HPDE6-E6E7 (cell line): Measurements from ENCODE around the gene TGFBR2.

Source experiments
- DNase-seq: peaks from one replicate; pipeline ENCODE4 v3.0.0; 2011; ENCODE audit warnings: missing footprints; ENCODE audit errors: extremely low spot score

Gene TGFBR2

DNA sequence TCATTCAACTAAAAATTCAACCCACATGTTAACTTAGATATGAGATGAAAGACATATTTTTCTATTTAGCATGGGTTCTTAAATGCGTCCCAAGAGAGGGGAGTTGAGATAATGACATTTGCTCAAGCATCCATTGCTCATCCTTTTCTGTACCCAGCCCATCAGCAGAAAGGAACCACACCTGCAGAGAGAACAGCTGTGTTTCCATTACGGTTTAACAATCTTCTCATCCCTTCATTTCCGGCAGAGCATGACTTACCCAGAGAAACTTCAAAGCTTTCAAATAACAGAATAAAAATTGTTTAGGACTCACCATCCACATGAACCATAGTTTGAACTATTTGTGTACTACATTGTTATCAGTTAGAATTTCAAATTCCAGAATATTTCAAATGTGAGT is 113.1 kb downstream of the TGFBR2 start:
- DNase-seq = no peak

DNA sequence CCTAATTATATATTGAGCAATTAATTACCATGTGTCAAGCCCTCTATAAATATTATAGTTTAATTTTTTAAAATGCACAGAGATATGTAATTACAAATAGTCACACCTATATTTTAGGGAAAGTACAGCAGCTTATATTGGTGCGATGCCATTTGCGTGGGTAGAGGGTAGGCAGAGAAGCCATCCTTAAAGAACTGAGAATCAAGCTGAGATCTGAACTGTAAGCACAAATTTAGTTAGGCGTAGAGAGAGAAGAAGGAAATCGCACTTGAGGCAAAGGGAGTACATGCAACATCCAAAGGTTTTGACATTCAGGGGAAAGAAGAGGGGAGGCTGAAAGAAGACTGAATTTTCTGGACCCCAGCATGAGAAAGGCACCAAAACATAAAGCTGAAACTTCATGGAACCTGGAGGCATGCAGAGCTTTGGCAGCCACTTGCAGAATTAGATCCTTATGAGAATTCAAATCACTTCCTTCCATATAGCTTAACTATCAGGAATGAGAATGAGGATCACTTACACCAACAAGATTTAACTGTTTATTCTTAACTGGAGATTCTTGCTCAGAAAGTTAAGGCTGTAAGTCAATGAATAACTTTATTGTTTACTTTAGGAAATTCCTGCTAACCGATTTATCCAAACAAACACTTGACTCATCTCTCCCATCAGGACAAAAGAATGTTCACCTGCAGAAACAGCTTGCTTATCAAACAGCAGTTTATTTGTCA is 114.3 kb downstream of the TGFBR2 start:
- peak; percentile 42 for DNase-seq

DNA sequence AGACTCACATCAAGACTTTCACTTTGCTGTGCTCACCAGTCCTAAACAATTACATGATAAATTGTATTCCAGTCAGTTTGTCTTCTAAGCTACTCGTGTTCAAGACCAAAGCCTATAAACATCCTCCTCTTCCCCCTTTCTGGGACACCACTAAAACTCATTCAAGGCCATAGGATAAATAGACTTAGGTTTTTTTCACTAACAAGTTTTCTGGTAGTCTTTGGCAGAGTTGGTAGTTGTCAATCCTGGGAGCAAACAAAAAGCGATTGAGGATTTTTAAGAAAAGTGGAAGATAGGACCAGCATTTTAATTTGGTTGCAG is 114.9 kb downstream of the TGFBR2 start:
- no peak for DNase-seq

DNA sequence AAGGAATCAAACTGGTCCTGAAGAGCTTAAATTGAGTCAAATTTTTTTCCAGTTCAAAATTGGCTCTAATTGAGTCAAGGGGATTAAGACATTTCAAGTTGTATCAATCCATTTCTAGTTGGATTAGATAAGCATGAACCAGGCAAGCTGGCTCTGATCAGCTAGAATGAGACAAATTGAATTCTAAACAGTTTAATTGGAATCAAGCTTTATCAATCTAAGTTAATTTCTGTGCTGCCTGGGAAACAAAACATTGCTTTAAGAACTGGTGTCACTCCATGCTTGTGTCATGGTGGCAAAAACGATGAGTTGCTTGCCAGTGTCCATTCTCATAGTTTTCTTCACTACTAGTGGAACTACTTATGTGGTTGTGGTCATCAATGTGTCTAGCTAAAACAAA is 116.8 kb downstream of the TGFBR2 start:
- DNase-seq = no peak

DNA sequence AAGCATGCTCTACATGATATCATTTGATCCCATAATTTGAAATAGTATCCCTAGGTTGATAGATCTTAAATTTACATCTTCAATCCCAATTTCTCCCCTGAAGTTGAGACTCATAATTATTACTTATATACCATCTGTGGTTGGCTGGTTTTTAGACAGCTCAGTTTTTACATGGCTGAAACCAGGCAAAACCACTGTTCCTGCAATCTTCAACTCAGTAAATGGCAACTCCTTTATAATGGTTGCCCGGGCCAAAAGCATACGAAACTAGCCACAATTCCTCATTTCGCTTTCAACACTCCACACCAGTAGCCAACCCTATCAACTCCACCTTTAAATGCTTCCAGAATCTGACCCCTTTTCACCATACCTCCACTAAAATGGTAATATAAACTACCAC is 118.5 kb downstream of the TGFBR2 start:
- no peak for DNase-seq

DNA sequence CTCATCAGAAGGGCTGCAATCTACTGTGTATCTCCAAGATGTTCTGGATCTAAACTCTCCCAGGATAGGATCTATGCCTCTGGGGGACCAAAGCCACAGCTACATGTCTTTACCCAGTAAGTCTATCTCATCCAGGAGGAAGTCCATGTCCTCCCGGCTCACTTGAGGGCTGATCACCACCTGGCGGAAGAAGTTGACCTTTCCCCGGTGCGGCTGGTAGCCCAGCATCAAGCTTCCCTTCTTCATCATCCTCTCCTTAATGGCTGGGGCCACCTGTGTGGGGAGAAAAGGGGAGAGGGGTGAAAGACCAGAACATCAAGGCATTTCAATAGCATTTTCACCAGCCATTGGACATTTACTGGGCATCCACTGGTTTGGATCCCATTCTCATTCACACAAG is 121.7 kb downstream of the TGFBR2 start:
- no peak for DNase-seq

DNA sequence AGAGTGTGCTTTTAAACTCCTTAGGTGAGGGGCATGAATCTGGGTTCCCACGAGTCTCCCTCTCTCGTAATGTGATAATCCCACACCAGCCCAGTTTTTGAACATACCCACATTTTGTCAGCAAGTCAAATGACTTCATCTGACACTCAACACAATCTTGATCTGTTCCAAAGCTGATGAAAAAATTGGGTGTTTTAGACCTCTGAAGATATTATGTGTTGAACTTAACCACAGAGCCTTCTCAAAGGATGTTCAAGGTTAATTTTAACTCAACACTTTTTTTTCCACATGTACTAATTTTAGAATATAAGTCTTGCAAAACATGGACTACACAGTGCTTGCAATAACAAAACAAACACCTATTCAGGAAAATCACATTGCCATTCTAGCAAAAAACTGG is 123.1 kb downstream of the TGFBR2 start:
- no peak for DNase-seq

DNA sequence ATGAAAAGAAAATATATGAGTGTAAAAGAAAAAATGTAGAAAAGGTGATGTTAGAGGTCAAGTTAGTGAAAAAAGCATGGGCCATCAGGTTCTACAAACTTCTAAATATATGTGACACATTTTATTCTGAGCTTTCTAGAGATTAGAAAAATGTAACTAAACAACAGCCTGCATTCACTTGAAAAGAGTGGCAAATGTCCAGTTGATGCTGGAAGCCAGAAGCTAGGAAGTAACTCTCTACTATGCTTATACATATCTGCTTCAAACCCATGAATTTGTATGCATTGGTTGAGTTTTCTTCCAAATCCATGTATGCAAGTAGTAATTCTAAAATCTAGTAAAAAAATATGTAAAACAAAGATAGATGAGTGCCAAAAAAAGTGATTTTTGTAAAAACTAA is 123.5 kb downstream of the TGFBR2 start:
- no peak for DNase-seq

DNA sequence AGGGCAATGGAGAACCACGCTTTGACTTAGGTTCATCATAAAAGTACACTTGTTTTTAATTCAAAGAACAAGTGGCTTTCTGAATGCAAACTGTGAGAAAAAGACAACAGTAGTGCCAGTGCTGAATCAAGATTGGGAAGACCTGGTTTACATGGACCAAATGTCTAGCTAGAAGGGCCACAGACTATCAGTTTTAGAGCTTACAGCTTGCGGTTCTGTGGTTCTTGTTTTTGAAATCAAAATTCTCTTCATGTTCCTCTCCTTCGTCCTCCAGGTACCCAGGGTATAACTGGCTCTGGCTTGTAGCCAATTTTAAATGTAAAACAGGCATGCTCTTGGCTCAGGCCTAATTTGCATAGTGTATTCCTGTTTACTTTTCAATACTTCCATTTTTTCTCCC is 124.6 kb downstream of the TGFBR2 start:
- no peak for DNase-seq

DNA sequence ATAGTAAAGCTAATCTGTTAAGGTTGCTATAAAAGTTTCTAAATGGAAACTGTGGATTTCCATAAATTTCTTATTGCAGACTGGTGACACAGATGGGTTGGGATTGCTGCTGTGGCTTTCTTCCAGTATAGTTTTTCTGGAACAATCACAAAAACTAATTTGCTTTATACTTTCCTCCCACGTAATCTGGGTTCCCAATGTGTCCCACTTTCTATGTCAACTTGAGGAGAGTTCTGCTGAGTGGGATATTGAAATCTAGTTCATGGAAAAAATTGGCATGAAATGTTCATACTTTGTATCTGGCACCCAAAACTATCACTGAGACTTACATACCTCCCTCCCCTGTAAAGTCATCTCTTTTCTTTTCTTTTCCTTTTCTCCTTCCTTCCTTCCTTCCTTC is 126.8 kb downstream of the TGFBR2 start:
- DNase-seq = no peak

DNA sequence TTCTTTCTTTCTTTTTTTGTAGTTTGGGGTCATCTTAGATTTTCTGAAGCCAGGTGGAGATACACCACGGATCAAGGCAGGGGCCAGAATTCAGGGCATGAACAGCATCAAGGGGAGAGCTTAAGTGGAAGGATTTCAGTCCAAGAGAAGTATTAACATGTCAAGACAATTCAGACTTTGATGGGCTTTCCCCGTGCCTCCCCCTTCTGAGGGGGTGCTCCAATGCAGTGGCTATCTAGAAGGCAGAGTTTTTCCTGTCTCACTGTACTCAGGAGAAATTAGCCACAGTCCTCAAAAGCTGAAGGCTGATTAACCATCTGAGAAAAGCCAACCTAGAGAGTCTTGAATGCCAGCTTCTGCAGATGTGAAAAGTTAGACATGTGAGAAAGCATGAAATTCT is 127.3 kb downstream of the TGFBR2 start:
- DNase-seq = no peak

DNA sequence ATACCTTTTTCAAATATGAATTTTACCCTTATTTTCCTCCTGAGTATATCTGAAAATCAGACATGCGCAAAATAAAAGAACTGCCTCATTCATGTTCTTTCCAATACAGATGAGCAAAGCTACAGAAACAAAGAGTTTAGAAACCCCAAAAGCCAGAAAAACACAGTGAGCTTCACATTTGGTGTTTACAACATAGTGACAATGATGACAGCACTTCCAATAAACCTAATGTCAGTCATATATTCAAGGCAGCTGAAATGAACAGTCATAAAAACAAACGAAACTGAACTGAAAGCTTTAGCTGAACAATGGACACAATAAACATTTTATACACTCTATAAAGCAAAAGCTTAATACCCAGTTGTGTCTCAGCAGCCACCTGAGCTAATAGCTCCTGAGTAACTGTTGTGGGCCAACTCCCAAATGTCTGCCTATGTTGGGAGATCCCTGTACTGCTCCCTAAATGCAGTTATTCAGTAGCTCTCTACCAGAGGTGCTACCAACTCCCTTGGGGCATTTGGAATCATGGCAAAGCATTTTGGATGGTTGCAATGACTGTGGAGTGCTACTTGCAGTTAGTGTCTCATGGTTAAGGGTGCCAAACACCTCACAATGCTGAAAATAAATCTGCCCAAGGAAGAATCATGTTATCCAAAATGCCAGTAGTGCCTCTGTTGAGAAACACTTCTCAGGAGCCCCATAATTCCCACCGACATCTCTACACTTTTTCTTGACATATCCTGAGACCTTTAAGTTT is 131.5 kb downstream of the TGFBR2 start:
- DNase-seq = no peak

DNA sequence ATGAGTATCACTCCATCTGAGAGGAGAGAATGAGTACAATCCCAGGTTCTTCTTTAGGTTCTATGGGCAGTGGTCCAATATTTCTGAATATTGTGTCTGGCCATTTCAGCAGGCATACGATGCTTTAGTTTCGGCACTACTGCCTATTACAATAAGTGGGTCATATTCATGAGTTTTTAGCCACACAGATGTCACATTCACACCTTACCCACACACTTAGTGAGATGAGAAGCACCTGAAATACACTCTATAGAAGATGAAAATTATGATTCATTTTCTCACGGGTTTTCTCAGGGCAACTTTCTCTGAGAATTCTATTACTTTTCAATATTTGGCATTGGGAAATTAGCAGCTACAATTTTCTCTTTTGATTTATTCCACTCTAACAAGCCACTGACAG is 132.2 kb downstream of the TGFBR2 start:
- no peak for DNase-seq

DNA sequence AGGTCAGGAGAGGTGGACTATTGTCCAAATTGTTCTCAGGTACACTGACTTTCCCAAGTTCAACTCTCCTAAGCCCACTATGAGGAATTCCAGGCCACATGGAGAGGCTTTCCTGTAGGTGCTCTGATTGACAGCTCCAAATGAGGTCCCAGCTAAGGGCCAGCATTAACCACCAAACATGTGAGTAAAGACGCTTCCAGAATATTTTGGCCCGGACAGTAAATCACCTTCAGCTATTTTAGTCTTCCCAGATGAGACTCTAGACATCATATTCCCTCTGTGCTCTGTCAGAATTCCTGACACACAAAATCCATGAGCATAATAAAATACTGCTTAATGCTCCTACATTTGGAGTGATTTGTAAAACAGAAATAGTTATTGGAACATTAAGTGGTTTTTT is 135.5 kb downstream of the TGFBR2 start:
- no peak for DNase-seq

DNA sequence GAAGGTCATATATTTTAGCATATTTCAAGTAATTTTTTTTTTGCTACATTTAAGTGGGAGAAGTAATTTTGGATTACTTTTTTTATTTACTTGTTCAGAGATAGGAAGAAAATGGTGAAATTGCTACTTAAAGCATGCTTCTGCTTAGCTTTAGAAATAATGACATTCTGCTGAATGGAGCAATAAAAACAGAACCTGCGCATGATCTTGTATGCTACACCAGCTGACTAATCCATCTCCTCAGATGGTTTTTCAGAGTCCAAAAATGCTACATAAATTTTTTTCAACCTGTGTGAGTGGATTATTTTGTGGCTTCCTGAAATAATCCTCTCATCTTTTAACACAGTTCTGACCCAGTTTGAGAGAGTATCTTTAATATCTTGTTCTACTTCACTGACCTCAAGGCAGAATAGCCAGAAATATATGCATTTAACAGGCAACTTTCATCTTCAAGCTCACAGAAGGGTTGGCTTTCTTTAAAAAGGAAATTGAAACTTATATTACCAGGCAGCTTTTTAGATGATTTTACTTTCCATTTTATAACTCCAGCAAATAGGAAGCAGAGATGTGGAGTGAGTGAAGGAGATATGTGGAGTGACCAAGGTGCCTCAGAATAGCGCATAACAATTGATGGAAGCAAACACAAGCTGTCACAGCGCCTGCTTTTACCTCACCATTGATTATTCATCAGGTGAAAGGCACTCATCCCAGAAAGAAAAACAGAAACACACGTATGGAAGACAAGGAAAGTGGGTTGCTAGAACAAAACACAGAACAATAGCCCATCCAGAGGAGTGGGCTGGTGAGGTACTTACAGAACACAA is 136.6 kb downstream of the TGFBR2 start:
- no peak for DNase-seq
